K562 (cell line): ENCODE measurements around the gene RNF31. TPM values are rescaled to one million over a fixed set of nuclear protein-coding genes. Genes with fewer than 3 reads are reported as not detected.

ENCODE experiments used
- AFF1 ChIP-seq, 2 experiments: fragments of 450-650 bp; IDR thresholded peaks; 2 replicates each; pipeline ENCODE4 v1.6.1; 2018; ENCODE audit warnings: mild to moderate bottlenecking in 2 of 2, low read depth in 1 of 2; ENCODE audit not compliant: partially characterized antibody in 2 of 2
- ARNT ChIP-seq, 2 experiments: fragments of 450-650 bp; IDR thresholded peaks; 2 replicates each; pipeline ENCODE4 v1.6.1; 2016; ENCODE audit warnings: mild to moderate bottlenecking in 1 of 2
- BRF1 ChIP-seq: IDR thresholded peaks from 3 replicates; pipeline ENCODE4 v1.6.1; 2011; ENCODE audit warnings: borderline replicate concordance, mild to moderate bottlenecking; ENCODE audit not compliant: insufficient read length; ENCODE audit errors: extremely low read depth
- FOXA1 ChIP-seq: fragments of 450-650 bp; IDR thresholded peaks from 2 replicates; pipeline ENCODE4 v1.6.1; 2016; ENCODE audit warnings: mild to moderate bottlenecking, borderline replicate concordance
- POLR2H ChIP-seq: IDR thresholded peaks from 2 replicates; pipeline ENCODE4 v1.6.1; 2016; ENCODE audit warnings: missing genetic modification characterization, low read depth, mild to moderate bottlenecking, control low read depth, missing compliant biosample characterization, moderate library complexity
- ZNF175 ChIP-seq: fragments of 200-800 bp; sonication (Bioruptor generic); IDR thresholded peaks from 2 replicates; pipeline ENCODE4 v1.6.1; 2016; ENCODE audit warnings: low read depth, mild to moderate bottlenecking, missing genetic modification characterization, missing compliant biosample characterization
- polyA plus RNA-seq, 8 experiments: library from polyadenylated mRNA; depleted of rRNA in 4 of 8; stranded (reverse) in 5 of 8; unstranded in 3 of 8; fragments of >200 nt; fragmentation: Nextera tagmentation in 2 of 8; fragmentation: Illumina TruSeq in 1 of 8; extraction: Ambion mirVana in 2 of 8; extraction: Trizol in 1 of 8; gene quantifications; 2 replicates each; pipeline versions ENCODE4 v1.2.1 to v1.2.3, GENCODE V29; 2011 to 2014; ENCODE audit warnings: inconsistent platforms in 1 of 8, missing spikeins in 1 of 8
- total RNA-seq, 7 experiments: library from RNA; depleted of rRNA in 6 of 7; stranded (reverse); fragments of >200 nt in 6 of 7; fragmentation: Illumina TruSeq in 2 of 7; extraction: Trizol in 2 of 7; gene quantifications; 2 replicates each; pipeline versions ENCODE4 v1.2.1 to v1.2.3, GENCODE V29; 2011 to 2021; ENCODE audit warnings: low replicate concordance in 1 of 7

RNF31 gene
- total and polyA plus RNA-seq, 9 of the 15 experiments (the other 6 are each of a cell fraction or from before 2014, with no cell fraction given): 3.1 to 47.6 (median 19.1) TPM

DNA sequence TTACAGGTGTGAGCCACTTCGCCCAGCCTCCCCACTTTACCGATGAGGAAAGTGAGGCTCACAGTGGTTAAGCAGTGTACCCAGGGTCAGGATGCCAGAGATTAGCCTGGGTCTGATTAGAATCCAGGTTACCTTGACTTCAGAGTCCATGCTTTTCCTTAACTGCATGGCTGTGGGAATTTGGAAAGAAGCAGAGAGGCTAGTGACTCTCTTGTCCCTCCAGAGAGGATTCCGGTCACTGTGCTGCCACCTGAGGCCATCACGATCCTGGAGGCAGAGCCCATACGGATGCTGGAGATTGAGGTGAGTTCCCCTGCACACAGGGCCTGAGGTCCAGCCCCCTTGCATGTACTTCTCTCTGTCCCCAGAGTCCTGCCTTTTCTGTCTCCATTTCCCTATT, 29.3 kb downstream of the RNF31 start (continued):
- TF ChIP-seq ZNF175: no peak
- TF ChIP-seq AFF1 (IDR thresholded peaks at IDR 0.05; ENCODE audit: low read depth in 1 of 2, partially characterized antibody in 2 of 2): no peak
- no peak for TF ChIP-seq FOXA1
- TF ChIP-seq ARNT (IDR thresholded peaks at IDR 0.05): no peak
- no peak for TF ChIP-seq POLR2H (tag)
- TF ChIP-seq BRF1: no peak
